ENCODE data around the gene NSMF. TPM values are rescaled to one million over a fixed set of nuclear protein-coding genes. Genes with fewer than 3 reads are reported as not detected.

NSMF gene
- total and polyA plus RNA-seq, 4 donors = 13.8 to 39.8 (median 30.1) TPM

DNA sequence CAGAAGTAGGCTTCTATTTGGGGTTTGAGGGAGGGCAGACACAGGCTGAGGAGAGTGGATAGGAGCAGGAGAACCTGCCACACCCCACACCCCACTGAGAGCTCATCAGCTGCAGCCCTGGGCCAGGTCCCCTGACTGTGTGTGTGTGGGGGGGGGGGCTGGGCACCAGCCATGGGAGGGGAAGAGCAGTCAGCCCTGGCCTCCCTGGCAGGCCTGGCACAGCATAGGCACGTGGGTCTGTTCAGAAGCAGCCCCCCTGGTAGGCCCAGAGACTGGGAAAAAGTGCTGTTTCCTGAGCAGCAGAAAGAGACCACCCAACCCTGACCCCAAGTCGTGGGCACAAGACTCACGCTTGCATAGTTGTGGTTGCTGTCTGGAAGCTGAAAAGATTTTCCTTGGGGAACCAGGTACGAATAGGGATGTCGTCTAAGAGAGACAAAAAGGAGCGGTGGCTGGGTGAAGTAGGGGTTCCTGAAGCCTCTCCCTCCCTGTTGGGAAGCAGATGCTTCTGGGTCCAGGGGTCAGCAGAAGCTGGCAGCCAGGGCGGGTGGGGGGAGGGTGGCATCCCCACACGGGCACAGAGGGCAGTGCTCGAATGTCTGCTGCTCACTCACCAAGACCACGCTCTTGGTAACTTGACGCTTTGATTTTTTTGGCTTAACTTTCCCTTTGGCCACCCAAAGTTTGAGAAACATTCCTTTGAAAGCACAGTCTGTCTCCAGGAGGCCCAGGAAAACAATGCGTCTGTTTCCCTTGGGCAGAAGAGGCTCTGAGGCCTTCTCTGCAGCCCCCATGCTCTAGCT is 2.9 kb downstream of the NSMF start:
- TF ChIP-seq, protein P1, sequence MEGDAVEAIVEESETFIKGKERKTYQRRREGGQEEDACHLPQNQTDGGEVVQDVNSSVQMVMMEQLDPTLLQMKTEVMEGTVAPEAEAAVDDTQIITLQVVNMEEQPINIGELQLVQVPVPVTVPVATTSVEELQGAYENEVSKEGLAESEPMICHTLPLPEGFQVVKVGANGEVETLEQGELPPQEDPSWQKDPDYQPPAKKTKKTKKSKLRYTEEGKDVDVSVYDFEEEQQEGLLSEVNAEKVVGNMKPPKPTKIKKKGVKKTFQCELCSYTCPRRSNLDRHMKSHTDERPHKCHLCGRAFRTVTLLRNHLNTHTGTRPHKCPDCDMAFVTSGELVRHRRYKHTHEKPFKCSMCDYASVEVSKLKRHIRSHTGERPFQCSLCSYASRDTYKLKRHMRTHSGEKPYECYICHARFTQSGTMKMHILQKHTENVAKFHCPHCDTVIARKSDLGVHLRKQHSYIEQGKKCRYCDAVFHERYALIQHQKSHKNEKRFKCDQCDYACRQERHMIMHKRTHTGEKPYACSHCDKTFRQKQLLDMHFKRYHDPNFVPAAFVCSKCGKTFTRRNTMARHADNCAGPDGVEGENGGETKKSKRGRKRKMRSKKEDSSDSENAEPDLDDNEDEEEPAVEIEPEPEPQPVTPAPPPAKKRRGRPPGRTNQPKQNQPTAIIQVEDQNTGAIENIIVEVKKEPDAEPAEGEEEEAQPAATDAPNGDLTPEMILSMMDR (IDR thresholded peaks at IDR 0.05; ENCODE audit: control extremely low read depth, extremely low read depth) = no peak

DNA sequence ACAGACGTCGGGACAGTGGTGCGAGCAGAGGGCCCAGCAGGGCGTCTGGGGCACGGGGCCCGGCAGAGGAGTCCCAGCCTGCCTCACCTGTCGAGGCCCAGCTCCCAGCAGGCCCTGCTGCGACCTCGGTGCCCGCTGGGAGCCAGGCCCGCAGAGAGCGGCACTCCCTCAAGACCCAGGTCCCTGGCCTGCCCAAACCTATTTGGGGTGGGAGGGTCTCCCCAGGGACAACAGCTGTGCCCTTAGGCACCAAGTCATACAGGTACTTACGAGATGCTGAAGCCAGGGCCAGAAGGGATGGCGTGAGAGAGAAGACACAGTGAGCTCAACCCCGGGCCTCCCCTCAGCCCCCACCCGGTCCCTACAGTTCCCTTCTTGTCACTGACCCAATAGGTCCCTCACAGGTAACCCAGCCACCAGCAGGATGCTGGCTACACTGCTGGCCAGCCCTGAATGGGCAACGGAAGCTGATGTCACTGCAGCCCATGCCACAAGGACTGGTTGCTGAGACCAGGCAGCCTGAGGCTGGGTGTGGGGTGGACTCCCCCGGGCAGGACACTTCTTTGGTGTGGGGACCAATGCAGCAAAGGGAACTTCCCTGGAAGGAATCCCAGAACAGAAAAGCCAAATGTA is 3.7 kb downstream of the NSMF start:
- H3K9ac ChIP-seq (ENCODE audit: insufficient read depth in 1 of 2, low read length in 2 of 2) = no peak overlapping the region
- H3K27ac ChIP-seq (ENCODE audit: low read depth in 1 of 2, low read length in 1 of 2) = no peak overlapping the region
- TF ChIP-seq, protein P1 (IDR thresholded peaks at IDR 0.05; ENCODE audit: control extremely low read depth, extremely low read depth) = no peak
- peaks cover 0 to 29% (median 11%) of the 10 kb centered on the region in 5 donors for H3K4me1 ChIP-seq (ENCODE audit: control insufficient read depth in 5 of 5, insufficient read depth in 5 of 5, low read length in 5 of 5)
- no peaks in the 10 kb centered on the region for H3K9me3 ChIP-seq (ENCODE audit: control insufficient read depth in 4 of 4, insufficient read depth in 3 of 4, low read length in 3 of 4)
- ATAC-seq (ENCODE audit: insufficient read depth, low FRiP score) (no peak), DNase-seq (no peak)
- no peaks in the 10 kb centered on the region for H3K27me3 ChIP-seq (ENCODE audit: control insufficient read depth in 3 of 3, insufficient read depth in 3 of 3, low read length in 2 of 3)
- H3K4me3 ChIP-seq = no peak overlapping the region
- WGBS, 2 donors = 91% methylated on average over 18 of the region's 18 CpGs
- peaks cover 0 to 9% (median 3%) of the 10 kb centered on the region in 4 donors for H3K36me3 ChIP-seq (ENCODE audit: control insufficient read depth in 4 of 4, insufficient read depth in 4 of 4, low read length in 4 of 4)

More for the DNA sequence above, 2.9 kb downstream of the NSMF start:
- DNase-seq = no peak
- Histone ChIP-seq H3K27ac (ENCODE audit: low read depth in 1 of 2, low read length in 1 of 2) (no peak overlapping the region), H3K9me3 (ENCODE audit: control insufficient read depth in 4 of 4, insufficient read depth in 3 of 4, low read length in 3 of 4) (no peaks in the 10 kb centered on the region), H3K4me3 (no peak overlapping the region), H3K4me1 (ENCODE audit: control insufficient read depth in 5 of 5, insufficient read depth in 5 of 5, low read length in 5 of 5) (peaks cover 0 to 29% (median 11%) of the 10 kb centered on the region in 5 donors), H3K27me3 (ENCODE audit: control insufficient read depth in 3 of 3, insufficient read depth in 3 of 3, low read length in 2 of 3) (no peaks in the 10 kb centered on the region), H3K36me3 (ENCODE audit: control insufficient read depth in 4 of 4, insufficient read depth in 4 of 4, low read length in 4 of 4) (peaks cover 0 to 9% (median 3%) of the 10 kb centered on the region in 4 donors), H3K9ac (ENCODE audit: insufficient read depth in 1 of 2, low read length in 2 of 2) (no peak overlapping the region)
- 86 to 92% methylated on average over 12 of the region's 12 CpGs for WGBS, 2 donors
- no peak for ATAC-seq (ENCODE audit: insufficient read depth, low FRiP score)

DNA sequence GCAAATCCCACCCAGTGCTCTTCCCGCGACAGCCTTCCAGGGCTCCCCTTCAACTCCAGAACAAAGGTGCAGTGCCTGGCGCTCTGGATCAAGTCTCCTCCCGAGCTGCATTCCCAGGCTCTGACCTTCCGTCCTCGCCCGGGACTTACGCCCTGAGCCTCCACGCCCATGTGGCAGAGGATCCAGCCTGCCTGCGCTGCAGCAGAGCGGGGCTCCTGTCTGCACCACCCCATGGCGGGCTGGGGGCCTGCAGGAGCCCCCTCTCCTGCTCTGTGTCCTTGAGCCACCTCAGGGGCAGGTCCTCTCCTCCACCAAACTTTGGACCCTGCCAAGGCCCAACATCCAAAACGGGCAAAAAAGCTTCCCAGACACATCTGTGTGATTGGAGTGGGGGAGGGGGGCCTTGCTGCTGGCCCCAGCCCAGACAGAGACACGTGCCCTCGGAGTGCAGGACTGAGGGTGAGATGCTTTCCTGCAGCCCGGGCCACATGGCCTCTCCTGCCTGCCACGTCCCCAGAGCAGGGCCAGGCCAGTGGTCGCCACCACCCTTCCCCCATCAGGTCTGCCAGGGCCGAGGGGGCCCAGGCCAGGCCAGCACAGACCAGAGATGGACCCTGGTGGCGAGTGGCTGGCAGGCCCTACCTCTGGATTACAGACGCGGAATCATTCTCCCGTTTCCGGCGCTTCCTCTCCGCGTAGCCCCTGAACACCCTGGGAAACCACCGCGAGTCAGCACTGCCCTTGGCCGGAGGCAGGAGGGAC is 4.4 kb downstream of the NSMF start:
- 62 to 74% methylated on average over 30 of the region's 30 CpGs for WGBS, 2 donors
- H3K27me3 ChIP-seq (ENCODE audit: control insufficient read depth in 3 of 3, insufficient read depth in 3 of 3, low read length in 2 of 3) = no peaks in the 10 kb centered on the region
- peak overlapping the region; percentile 43 for H3K4me3 ChIP-seq
- H3K9ac ChIP-seq (ENCODE audit: insufficient read depth in 1 of 2, low read length in 2 of 2) = peak overlapping the region in 1 of 2 donors; percentile 37
- peaks cover 0 to 25% (median 11%) of the 10 kb centered on the region in 5 donors for H3K4me1 ChIP-seq (ENCODE audit: control insufficient read depth in 5 of 5, insufficient read depth in 5 of 5, low read length in 5 of 5)
- TF ChIP-seq, protein P1 (IDR thresholded peaks at IDR 0.05; ENCODE audit: control extremely low read depth, extremely low read depth) = no peak
- H3K36me3 ChIP-seq (ENCODE audit: control insufficient read depth in 4 of 4, insufficient read depth in 4 of 4, low read length in 4 of 4) = peaks cover 0 to 9% (median 3%) of the 10 kb centered on the region in 4 donors
- peak overlapping the region in 1 of 2 donors; percentile 71 for H3K27ac ChIP-seq (ENCODE audit: low read depth in 1 of 2, low read length in 1 of 2)
- H3K9me3 ChIP-seq (ENCODE audit: control insufficient read depth in 4 of 4, insufficient read depth in 3 of 4, low read length in 3 of 4) = no peaks in the 10 kb centered on the region
- DNase-seq (peak; percentile 44 to 49 (median 46)), ATAC-seq (ENCODE audit: insufficient read depth, low FRiP score) (no peak)

Measured in lung (tissue), 12 donors.